Prostate gland (tissue), 2 donors: ENCODE data around the gene VILL. TPM values are rescaled to one million over a fixed set of nuclear protein-coding genes. Genes with fewer than 3 reads are reported as not detected.

Experiments
- DNase-seq: peaks from one replicate; pipeline ENCODE4 v3.0.0-alpha.2; 2019; ENCODE audit warnings: low spot score
- H3K27ac ChIP-seq, 2 donors: fragments of 200-600 bp; sonication (generic); 2 replicates each; pipeline ENCODE4 v1.5.1; 2017 to 2019
- H3K27me3 ChIP-seq: fragments of 200-600 bp; sonication (generic); replicated peaks from 2 replicates; pipeline ENCODE4 v1.5.1; 2019; ENCODE audit not compliant: insufficient read depth
- H3K36me3 ChIP-seq, 2 donors: fragments of 200-600 bp; sonication (generic); 1 replicate in 1 of 2; 2 replicates in 1 of 2; pipeline versions ENCODE4 v1.5.1 to v1.8.1; 2017 to 2019
- H3K4me1 ChIP-seq: fragments of 200-600 bp; sonication (generic); replicated peaks from 2 replicates; pipeline ENCODE4 v1.5.1; 2019
- H3K4me3 ChIP-seq, 2 donors: fragments of 200-600 bp; sonication (generic); 2 replicates each; pipeline ENCODE4 v1.5.1; 2017 to 2019
- H3K9me3 ChIP-seq: fragments of 200-600 bp; sonication (generic); 2 replicates; pipeline ENCODE4 v1.5.1; 2017
- CTCF ChIP-seq, 4 experiments: fragments of 200-600 bp in 2 of 4; fragments of 450-650 bp in 2 of 4; sonication (generic) in 2 of 4; IDR thresholded peaks; 1 replicate in 3 of 4; 2 replicates in 1 of 4; pipeline ENCODE4 v1.5.1; 2016 to 2019; ENCODE audit warnings: antibody characterized with exemption in 4 of 4, mild to moderate bottlenecking in 2 of 4, moderate library complexity in 2 of 4
- POLR2A ChIP-seq: fragments of 450-650 bp; IDR thresholded peaks from one replicate; pipeline ENCODE4 v1.6.1; 2016; ENCODE audit warnings: antibody characterized with exemption, mild to moderate bottlenecking
- POLR2AphosphoS5 ChIP-seq: sonication (generic); formaldehyde crosslinking; IDR thresholded peaks from one replicate; pipeline ENCODE4 v1.6.1; 2017; ENCODE audit warnings: antibody characterized with exemption
- WGBS: methylation state at CpG from one replicate; pipeline ENCODE4 v1.1.5; 2018; 5-methylcytosine and 5-hydroxymethylcytosine counted together
- intact Hi-C: fragments of 100-400 bp; cut with DNase I; formaldehyde crosslinking; loops from one replicate; pipeline ENCODE4 v1.14.2; 2022
- total RNA-seq, 2 donors: library from RNA; depleted of rRNA; stranded (reverse); fragments of >200 nt; gene quantifications; one replicate each; pipeline ENCODE4 v1.1.0, GENCODE V29; 2016

The VILL gene
- total RNA-seq, 2 donors from 2014 or later, result 29.1 to 29.3 TPM

DNA sequence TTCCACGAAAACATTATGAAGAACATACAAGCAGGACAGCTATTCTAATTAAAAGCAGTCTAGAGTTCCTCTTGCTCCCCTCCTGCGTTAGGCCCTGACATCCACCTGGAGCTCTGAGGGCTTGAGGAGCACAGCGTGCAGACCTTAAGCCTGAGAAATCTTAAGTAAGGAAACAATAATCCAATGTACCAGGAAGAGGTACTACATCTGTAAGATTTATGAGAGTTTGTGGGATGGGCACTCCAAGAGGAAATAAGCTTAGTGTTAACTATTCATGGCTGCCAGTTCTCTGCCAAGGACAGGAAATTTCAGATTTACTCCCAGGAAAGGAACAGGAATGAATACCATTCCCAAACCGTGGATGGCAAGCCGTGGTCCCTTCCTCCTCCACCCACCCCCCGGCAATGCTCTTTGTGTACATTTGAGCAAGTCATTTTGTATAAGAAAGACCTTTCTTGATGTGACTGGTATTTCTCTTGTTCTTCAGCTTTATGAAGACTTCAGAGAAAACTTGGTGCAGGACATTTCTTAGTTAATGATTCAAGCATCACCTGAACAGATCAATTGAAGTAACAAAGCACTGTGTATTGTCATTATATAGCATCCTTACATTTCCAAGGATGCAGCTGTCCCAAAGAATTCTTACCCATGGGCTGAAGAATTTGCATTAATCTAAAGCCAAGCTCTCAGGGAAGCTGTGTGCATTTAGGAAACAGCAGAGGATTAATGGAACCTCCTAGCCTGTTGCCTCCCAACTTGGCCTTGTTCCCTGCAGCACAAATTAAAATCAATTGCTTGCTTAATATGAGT, 28.8 kb upstream of the VILL start:
- intact Hi-C loops, result no loop called here
- H3K4me3 ChIP-seq, result no peak overlapping the region
- H3K27me3 ChIP-seq, result no peaks in the 10 kb centered on the region
- DNase-seq, result no peak
- 26% methylated on average over 6 of the region's 6 CpGs for WGBS
- TF ChIP-seq POLR2AphosphoS5 (peak; percentile 64), POLR2A (no peak)
- peak overlapping the region; percentile 44 to 52 for H3K27ac ChIP-seq
- peaks cover 2% of the 10 kb centered on the region for H3K4me1 ChIP-seq
- no peaks in the 10 kb centered on the region for H3K36me3 ChIP-seq
- no peaks in the 10 kb centered on the region for H3K9me3 ChIP-seq

GRCh38 chr3:37963016-37963415, 27.6 kb upstream of the VILL start:
- 48% methylated on average over 5 of the region's 5 CpGs for WGBS
- intact Hi-C loops, result no loop called here
- Histone ChIP-seq H3K27ac (peak overlapping the region in 1 of 2 donors; percentile 29), H3K4me1 (no peaks in the 10 kb centered on the region), H3K9me3 (no peaks in the 10 kb centered on the region), H3K27me3 (no peaks in the 10 kb centered on the region), H3K4me3 (no peak overlapping the region), H3K36me3 (no peaks in the 10 kb centered on the region)
- TF ChIP-seq POLR2A (no peak), CTCF (IDR thresholded peaks at IDR 0.05) (no peak), POLR2AphosphoS5 (no peak)
- no peak for DNase-seq

DNA sequence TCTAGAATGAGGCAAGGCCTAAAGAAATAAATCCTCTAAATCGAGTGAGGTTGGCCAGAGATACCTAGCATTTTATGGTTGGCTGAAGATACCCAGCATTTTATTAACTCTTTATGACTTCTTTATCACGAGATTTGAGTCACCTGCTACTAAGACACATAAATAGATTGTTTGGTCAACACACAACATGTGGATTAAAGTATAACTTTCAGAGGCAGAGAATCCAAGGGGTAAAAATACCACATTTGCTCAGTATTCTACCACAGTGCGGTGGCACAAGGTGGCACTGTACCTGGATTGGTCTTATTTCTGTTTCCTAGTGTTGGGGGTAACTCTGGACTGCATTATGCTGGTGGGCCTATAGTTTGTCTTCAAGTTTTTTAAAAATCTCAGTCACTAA, 27.0 kb upstream of the VILL start:
- H3K27me3 ChIP-seq, result no peaks in the 10 kb centered on the region
- no peak overlapping the region for H3K27ac ChIP-seq
- no peak for DNase-seq
- no peaks in the 10 kb centered on the region for H3K36me3 ChIP-seq
- no peaks in the 10 kb centered on the region for H3K9me3 ChIP-seq
- H3K4me1 ChIP-seq, result no peaks in the 10 kb centered on the region
- no peak for TF ChIP-seq POLR2A
- no peak overlapping the region for H3K4me3 ChIP-seq
- intact Hi-C loops, result no loop called here
- WGBS, result 65% methylated on average over 3 of the region's 3 CpGs

DNA sequence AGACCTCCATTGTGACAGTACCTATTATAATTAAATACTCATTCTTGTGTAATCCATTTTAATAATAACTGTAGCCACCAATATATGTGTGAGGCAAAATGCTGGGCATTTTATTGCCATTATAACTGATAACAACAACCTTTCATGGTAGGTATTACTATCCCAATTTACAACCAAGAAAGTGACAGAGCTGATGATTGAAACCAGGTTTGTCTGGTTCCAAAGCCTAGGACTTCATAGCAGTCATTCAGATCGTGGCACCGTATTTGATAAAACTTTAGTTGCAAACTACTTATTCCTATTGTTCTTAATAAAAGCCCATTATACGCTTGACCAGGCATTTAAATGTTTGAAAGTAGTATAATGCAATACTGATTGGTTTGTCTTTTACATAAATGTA, 26.4 kb upstream of the VILL start:
- intact Hi-C loops, result no loop called here
- no peaks in the 10 kb centered on the region for H3K9me3 ChIP-seq
- 95% methylated on average over 3 of the region's 3 CpGs for WGBS
- no peaks in the 10 kb centered on the region for H3K27me3 ChIP-seq
- no peaks in the 10 kb centered on the region for H3K36me3 ChIP-seq
- H3K4me3 ChIP-seq, result no peak overlapping the region
- H3K27ac ChIP-seq, result no peak overlapping the region
- H3K4me1 ChIP-seq, result no peaks in the 10 kb centered on the region
- DNase-seq, result no peak
- TF ChIP-seq CTCF (IDR thresholded peaks at IDR 0.05), result no peak
- no peak for TF ChIP-seq POLR2AphosphoS5
- TF ChIP-seq POLR2A, result no peak

- intact Hi-C loops, result no loop called here
- Histone ChIP-seq H3K4me3 (no peak overlapping the region), H3K36me3 (no peaks in the 10 kb centered on the region), H3K27me3 (no peaks in the 10 kb centered on the region), H3K27ac (no peak overlapping the region), H3K4me1 (no peaks in the 10 kb centered on the region), H3K9me3 (no peaks in the 10 kb centered on the region)
- no peak for DNase-seq
- no peak for TF ChIP-seq POLR2A
- TF ChIP-seq CTCF (IDR thresholded peaks at IDR 0.05), result no peak
- no peak for TF ChIP-seq POLR2AphosphoS5
- 36% methylated on average over 1 of the region's 1 CpG for WGBS
Observed at GRCh38 chr3:37964716-37965115, 25.9 kb upstream of the VILL start.

DNA sequence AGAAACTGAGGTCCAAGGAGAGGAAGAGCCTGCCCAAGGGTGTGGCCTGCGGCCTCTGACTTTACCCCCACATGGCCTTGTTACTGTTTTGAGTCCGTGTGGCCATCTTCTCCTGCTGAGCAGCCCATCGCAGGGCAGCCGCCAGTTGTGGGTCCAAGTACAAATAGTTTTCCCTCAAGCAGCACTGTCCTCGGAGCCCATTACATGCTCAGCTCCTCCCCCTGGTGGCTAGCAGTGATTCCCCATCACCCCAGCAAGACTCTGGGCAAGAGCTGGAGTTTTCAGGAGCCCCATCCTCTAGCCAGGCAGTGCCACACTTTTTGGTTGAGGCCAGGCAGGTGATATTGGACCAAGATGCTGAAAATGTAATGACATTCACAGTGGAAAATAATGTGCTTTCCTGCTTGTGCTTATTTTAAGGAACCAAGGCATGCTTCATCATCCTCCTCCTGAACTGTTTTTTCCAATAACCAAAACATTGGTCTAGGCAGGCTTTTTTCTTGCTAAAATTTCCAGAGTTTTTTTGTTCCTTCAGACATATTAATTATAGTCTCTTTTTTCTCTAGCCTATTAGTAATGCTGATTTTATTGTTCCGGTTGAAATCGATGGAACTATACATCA, 23.2 kb upstream of the VILL start:
- H3K4me1 ChIP-seq, result no peaks in the 10 kb centered on the region
- DNase-seq, result peak; percentile 50
- H3K27ac ChIP-seq, result no peak overlapping the region
- H3K9me3 ChIP-seq, result no peaks in the 10 kb centered on the region
- H3K27me3 ChIP-seq, result no peaks in the 10 kb centered on the region
- TF ChIP-seq POLR2A, result no peak
- TF ChIP-seq CTCF (IDR thresholded peaks at IDR 0.05), result peak; percentile 13 to 84 (median 78)
- TF ChIP-seq POLR2AphosphoS5, result peak; percentile 22
- WGBS, result 55% methylated on average over 7 of the region's 7 CpGs
- H3K36me3 ChIP-seq, result no peaks in the 10 kb centered on the region
- intact Hi-C loops, result loop anchor here (1.0 kb wide), 1 partner anchor 112 kb away; no protein-coding TSS in a partner anchor
- H3K4me3 ChIP-seq, result no peak overlapping the region
